Panc1 (cell line): Measurements from ENCODE around the gene SRMS.

Source experiments
- CTCF ChIP-seq: fragments of 450-650 bp; IDR thresholded peaks from 2 replicates; pipeline ENCODE4 v1.5.1; 2017; ENCODE audit warnings: mild to moderate bottlenecking
- POLR2AphosphoS5 ChIP-seq: IDR thresholded peaks from 2 replicates; pipeline ENCODE4 v1.6.1; 2012; ENCODE audit warnings: mild to moderate bottlenecking, low read depth, low read length, moderate library complexity
- REST ChIP-seq, 2 experiments: IDR thresholded peaks; 2 replicates each; pipeline ENCODE4 v1.6.1; 2011 to 2012; ENCODE audit warnings: low read depth in 2 of 2, control low read depth in 1 of 2, low read length in 1 of 2, mild to moderate bottlenecking in 1 of 2, moderate library complexity in 1 of 2; ENCODE audit not compliant: insufficient read depth in 1 of 2
- SIN3A ChIP-seq: IDR thresholded peaks from 2 replicates; pipeline ENCODE4 v1.6.1; 2012; ENCODE audit warnings: low read depth, mild to moderate bottlenecking, low read length, moderate library complexity, borderline replicate concordance; ENCODE audit not compliant: insufficient read depth
- TCF7L2 ChIP-seq: IDR thresholded peaks from 2 replicates; pipeline ENCODE4 v1.6.1; 2011; ENCODE audit warnings: mild to moderate bottlenecking, low read depth, low read length, inconsistent platforms

GRCh38 chr20:63522981-63523611, 24.5 kb downstream of the SRMS start:
- TF ChIP-seq CTCF = no peak
- 0 out of 2 replicates have a peak, but pooled peaks have one; percentile 13 for TF ChIP-seq POLR2AphosphoS5
- no peak for TF ChIP-seq SIN3A
- no peak for TF ChIP-seq REST (IDR thresholded peaks at IDR 0.05; ENCODE audit: insufficient read depth in 1 of 2, low read depth in 2 of 2, low read length in 1 of 2)
- TF ChIP-seq TCF7L2 = no peak
